ENCODE measurements around the gene IGDCC3.

- TF ChIP-seq ETV6 (CRISPR knock-in tag; IDR thresholded peaks at IDR 0.05) (no peak), ATF1 (CRISPR knock-in tag; IDR thresholded peaks at IDR 0.05) (no peak), PREB (CRISPR knock-in tag; IDR thresholded peaks at IDR 0.05; ENCODE audit: borderline replicate concordance) (no peak), CTCF (IDR thresholded peaks at IDR 0.05) (no peak), RORB (CRISPR knock-in tag; IDR thresholded peaks at IDR 0.05) (no peak), TEAD4 (CRISPR knock-in tag; IDR thresholded peaks at IDR 0.05) (no peak), STAT6 (CRISPR knock-in tag; conservative IDR thresholded peaks at IDR 0.05; ENCODE audit: low read depth) (no peak), ZNF425 (CRISPR knock-in tag; conservative IDR thresholded peaks at IDR 0.05) (no peak), E2F4 (CRISPR knock-in tag; IDR thresholded peaks at IDR 0.05; ENCODE audit: borderline replicate concordance, low read depth) (no peak), AFF4 (CRISPR knock-in tag; IDR thresholded peaks at IDR 0.05; ENCODE audit: borderline replicate concordance) (no peak), NR2C2 (CRISPR knock-in tag; IDR thresholded peaks at IDR 0.05) (no peak), ZNF138 (CRISPR knock-in tag; conservative IDR thresholded peaks at IDR 0.05) (no peak), E2F5 (CRISPR knock-in tag; IDR thresholded peaks at IDR 0.05) (no peak)
Measured at GRCh38 chr15:65363306-65363705, 14.5 kb downstream of the IGDCC3 start.
